ENCODE data around the gene KIRREL1.

The KIRREL1 gene

DNA sequence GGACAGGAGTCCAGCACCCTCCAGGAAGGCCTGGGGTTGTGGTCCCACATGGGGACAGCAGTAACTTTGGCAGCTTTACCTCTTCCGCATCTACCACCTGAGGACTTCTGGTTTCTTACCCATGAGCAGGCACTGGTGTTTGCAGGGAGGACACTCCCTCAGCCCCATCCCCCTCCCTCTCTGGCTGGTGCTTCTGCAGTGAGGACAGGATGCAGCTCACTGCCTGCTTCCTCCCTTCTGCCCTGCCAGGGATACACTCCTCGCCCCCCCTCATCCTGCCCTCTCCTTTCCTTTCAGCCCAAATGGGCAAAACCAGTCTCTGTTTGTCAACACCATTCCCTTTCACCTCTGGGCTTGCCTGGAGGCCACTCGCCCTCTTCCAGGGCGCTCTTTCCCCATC lies 62.4 kb downstream of the KIRREL1 start (continued):
- TF ChIP-seq ESRRG (CRISPR knock-in tag; IDR thresholded peaks at IDR 0.05) (no peak), RARB (CRISPR knock-in tag; IDR thresholded peaks at IDR 0.05) (no peak), GLIS3 (CRISPR knock-in tag; IDR thresholded peaks at IDR 0.05) (no peak), PPARA (CRISPR knock-in tag; IDR thresholded peaks at IDR 0.05; ENCODE audit: borderline replicate concordance) (no peak), TCF4 (CRISPR knock-in tag; IDR thresholded peaks at IDR 0.05; ENCODE audit: borderline replicate concordance) (no peak), TOX (CRISPR knock-in tag; IDR thresholded peaks at IDR 0.05; ENCODE audit: borderline replicate concordance) (no peak), OSR1 (CRISPR knock-in tag; IDR thresholded peaks at IDR 0.05) (no peak), ZFP3 (CRISPR knock-in tag; IDR thresholded peaks at IDR 0.05) (no peak)

DNA sequence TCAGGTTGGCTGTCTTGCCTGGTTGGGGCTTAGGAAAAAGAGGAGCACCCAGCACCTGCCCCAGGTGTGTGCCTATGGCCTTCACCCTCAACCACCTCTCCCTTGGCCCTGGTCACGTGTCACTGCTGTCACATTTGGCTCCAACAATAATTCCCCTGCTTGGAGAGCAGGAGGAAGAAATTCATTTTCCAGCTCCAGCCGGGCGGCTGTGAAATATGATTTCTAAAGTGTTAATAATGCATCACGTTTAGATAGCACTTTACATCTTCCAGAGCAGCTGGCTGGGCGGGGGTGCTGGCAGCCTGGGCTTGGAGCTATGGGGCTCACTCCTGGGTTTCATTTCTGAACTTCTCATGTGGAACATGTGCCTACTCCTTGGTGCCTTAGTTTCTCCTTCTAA lies 63.1 kb downstream of the KIRREL1 start:
- TF ChIP-seq TCF4 (CRISPR knock-in tag; IDR thresholded peaks at IDR 0.05; ENCODE audit: borderline replicate concordance) (no peak), ZC3H10 (CRISPR knock-in tag; IDR thresholded peaks at IDR 0.05) (no peak), ARNTL (CRISPR knock-in tag; IDR thresholded peaks at IDR 0.05; ENCODE audit: borderline replicate concordance, low read depth) (no peak), TOX (CRISPR knock-in tag; IDR thresholded peaks at IDR 0.05; ENCODE audit: borderline replicate concordance) (no peak), ZNF565 (CRISPR knock-in tag; conservative IDR thresholded peaks at IDR 0.05; ENCODE audit: low read depth) (no peak)
- TF ChIP-seq, protein P1, sequence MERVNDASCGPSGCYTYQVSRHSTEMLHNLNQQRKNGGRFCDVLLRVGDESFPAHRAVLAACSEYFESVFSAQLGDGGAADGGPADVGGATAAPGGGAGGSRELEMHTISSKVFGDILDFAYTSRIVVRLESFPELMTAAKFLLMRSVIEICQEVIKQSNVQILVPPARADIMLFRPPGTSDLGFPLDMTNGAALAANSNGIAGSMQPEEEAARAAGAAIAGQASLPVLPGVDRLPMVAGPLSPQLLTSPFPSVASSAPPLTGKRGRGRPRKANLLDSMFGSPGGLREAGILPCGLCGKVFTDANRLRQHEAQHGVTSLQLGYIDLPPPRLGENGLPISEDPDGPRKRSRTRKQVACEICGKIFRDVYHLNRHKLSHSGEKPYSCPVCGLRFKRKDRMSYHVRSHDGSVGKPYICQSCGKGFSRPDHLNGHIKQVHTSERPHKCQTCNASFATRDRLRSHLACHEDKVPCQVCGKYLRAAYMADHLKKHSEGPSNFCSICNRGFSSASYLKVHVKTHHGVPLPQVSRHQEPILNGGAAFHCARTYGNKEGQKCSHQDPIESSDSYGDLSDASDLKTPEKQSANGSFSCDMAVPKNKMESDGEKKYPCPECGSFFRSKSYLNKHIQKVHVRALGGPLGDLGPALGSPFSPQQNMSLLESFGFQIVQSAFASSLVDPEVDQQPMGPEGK (CRISPR knock-in tag; IDR thresholded peaks at IDR 0.05; ENCODE audit: borderline replicate concordance): no peak
- TF ChIP-seq, protein P2, sequence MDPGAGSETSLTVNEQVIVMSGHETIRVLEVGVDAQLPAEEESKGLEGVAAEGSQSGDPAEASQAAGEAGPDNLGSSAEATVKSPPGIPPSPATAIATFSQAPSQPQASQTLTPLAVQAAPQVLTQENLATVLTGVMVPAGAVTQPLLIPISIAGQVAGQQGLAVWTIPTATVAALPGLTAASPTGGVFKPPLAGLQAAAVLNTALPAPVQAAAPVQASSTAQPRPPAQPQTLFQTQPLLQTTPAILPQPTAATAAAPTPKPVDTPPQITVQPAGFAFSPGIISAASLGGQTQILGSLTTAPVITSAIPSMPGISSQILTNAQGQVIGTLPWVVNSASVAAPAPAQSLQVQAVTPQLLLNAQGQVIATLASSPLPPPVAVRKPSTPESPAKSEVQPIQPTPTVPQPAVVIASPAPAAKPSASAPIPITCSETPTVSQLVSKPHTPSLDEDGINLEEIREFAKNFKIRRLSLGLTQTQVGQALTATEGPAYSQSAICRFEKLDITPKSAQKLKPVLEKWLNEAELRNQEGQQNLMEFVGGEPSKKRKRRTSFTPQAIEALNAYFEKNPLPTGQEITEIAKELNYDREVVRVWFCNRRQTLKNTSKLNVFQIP (CRISPR knock-in tag; IDR thresholded peaks at IDR 0.05; ENCODE audit: borderline replicate concordance, low read depth): no peak
- no peak for ATAC-seq

DNA sequence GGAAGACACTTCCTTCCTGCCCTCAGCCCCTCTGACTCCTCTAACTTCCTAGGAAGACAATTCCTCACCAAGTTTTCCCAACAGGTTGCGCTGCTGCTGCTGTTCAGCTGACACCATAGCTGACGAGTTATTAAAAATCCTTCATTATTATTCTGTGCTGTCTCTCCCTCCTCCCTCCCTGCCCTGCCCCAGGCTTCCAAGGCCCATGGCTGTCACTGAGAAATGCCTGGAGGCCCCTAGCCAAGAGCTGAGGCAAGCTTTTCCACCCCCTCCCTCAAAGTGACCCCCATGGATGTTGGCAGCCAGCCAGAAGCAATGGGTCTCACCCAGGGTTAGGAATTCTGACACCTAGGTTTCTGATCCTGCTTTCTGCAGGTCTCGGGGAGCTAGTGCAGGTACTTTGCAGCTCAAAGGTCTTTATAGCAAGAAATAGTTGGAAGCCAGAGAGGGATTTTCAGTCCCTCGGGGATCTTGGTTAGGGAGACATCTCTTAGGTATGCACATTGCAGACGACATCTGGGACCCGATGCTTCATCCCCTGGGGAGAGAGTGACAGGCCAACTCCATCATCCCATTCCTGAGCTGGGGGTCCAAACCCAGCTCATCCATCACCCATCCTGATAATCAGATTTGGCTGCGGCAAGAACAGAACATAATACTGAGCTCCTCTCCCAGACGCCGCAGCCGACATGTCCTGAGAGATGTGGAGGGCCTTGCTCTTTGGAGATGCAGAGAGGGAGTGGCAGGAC lies 65.0 kb downstream of the KIRREL1 start:
- no peak for ATAC-seq
- TF ChIP-seq CSDC2 (CRISPR knock-in tag; IDR thresholded peaks at IDR 0.05): no peak
- no peak for TF ChIP-seq RARB (CRISPR knock-in tag; IDR thresholded peaks at IDR 0.05)
- TF ChIP-seq, protein P3, sequence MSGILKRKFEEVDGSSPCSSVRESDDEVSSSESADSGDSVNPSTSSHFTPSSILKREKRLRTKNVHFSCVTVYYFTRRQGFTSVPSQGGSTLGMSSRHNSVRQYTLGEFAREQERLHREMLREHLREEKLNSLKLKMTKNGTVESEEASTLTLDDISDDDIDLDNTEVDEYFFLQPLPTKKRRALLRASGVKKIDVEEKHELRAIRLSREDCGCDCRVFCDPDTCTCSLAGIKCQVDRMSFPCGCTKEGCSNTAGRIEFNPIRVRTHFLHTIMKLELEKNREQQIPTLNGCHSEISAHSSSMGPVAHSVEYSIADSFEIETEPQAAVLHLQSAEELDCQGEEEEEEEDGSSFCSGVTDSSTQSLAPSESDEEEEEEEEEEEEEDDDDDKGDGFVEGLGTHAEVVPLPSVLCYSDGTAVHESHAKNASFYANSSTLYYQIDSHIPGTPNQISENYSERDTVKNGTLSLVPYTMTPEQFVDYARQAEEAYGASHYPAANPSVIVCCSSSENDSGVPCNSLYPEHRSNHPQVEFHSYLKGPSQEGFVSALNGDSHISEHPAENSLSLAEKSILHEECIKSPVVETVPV (CRISPR knock-in tag; IDR thresholded peaks at IDR 0.05): no peak
- no peak for TF ChIP-seq PPARA (CRISPR knock-in tag; IDR thresholded peaks at IDR 0.05; ENCODE audit: borderline replicate concordance)
- no peak for TF ChIP-seq ZC3H10 (CRISPR knock-in tag; IDR thresholded peaks at IDR 0.05)
- no peak for TF ChIP-seq GLIS3 (CRISPR knock-in tag; IDR thresholded peaks at IDR 0.05)
- no peak for TF ChIP-seq BACH2 (CRISPR knock-in tag; IDR thresholded peaks at IDR 0.05; ENCODE audit: borderline replicate concordance)

DNA sequence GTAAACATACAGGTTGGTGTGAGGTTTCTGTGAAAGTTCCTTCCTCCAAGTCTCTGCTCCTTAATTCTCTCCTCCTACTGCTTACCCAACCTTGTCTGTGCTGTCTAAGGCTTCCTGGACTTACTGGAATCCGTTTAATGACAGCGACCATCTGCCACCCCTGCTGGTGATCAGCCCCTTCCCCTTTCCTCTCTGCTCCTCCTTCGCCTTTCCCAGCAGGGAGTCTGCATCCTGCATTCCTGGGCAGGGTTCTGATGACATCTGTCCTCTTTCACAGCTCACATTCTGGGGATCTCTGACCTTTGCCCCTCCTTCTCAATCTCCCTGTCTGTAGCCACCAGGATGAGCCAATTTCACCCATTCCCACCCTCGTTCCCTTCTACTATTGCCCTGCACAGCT lies 66.5 kb downstream of the KIRREL1 start:
- TF ChIP-seq ZFP30 (CRISPR knock-in tag; IDR thresholded peaks at IDR 0.05) (no peak), CSDC2 (CRISPR knock-in tag; IDR thresholded peaks at IDR 0.05) (no peak), ZFP3 (CRISPR knock-in tag; IDR thresholded peaks at IDR 0.05) (no peak), BACH2 (CRISPR knock-in tag; IDR thresholded peaks at IDR 0.05; ENCODE audit: borderline replicate concordance) (no peak), SNAI2 (CRISPR knock-in tag; IDR thresholded peaks at IDR 0.05) (no peak), ZNF8 (CRISPR knock-in tag; IDR thresholded peaks at IDR 0.05) (no peak), ARNTL (CRISPR knock-in tag; IDR thresholded peaks at IDR 0.05; ENCODE audit: borderline replicate concordance, low read depth) (no peak), ZNF565 (CRISPR knock-in tag; conservative IDR thresholded peaks at IDR 0.05; ENCODE audit: low read depth) (no peak), OSR1 (CRISPR knock-in tag; IDR thresholded peaks at IDR 0.05) (no peak), TCF4 (CRISPR knock-in tag; IDR thresholded peaks at IDR 0.05; ENCODE audit: borderline replicate concordance) (no peak), GLIS3 (CRISPR knock-in tag; IDR thresholded peaks at IDR 0.05) (no peak), RARB (CRISPR knock-in tag; IDR thresholded peaks at IDR 0.05) (no peak), ZC3H10 (CRISPR knock-in tag; IDR thresholded peaks at IDR 0.05) (no peak)
- TF ChIP-seq, protein P2 (CRISPR knock-in tag; IDR thresholded peaks at IDR 0.05; ENCODE audit: borderline replicate concordance, low read depth): no peak
- TF ChIP-seq, protein P1 (CRISPR knock-in tag; IDR thresholded peaks at IDR 0.05; ENCODE audit: borderline replicate concordance): no peak
- no peak for ATAC-seq
